Activated CD4-positive, alpha-beta T cell treated with anti-CD3 and anti-CD28 coated beads for 48 hours (primary cell): Measurements from ENCODE around the gene ATP2C2.

Experiments
- DNase-seq: peaks from one replicate; pipeline ENCODE4 v3.0.0-alpha.2; 2020

Gene ATP2C2

GRCh38 chr16:84502581-84502980 lies 134.2 kb downstream of the ATP2C2 start:
- DNase-seq: no peak

DNA sequence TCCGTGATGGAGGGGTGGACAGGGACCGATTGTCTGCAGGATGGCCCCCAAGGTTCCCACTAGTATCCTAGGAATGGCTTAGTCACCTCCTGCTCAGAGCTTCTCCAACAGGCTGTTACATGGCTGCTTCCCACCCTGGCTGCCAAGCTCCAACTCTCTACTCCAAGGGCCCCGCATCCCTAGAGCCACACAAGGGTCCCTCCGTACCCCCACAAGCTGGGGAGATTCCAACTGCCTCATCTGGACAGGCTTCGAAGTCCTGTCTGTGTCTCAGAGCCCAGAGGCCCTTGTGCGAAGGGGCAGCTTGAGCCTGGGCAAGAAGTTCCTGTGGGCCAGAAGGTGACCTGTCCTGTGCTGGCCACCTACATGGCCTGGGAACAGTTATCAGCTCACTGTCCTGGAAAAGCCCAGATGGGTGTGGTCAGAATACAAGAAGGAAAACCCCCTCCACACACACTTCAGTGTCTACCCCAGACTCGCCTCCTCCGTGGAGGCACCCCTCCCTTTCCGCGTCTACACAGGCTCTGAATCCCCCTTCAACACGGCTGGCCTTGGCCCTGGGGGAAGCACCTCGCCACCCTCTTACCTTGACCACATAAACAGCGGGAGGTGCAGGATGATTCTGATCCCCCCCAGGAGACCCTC lies 135.5 kb downstream of the ATP2C2 start:
- DNase-seq: no peak

DNA sequence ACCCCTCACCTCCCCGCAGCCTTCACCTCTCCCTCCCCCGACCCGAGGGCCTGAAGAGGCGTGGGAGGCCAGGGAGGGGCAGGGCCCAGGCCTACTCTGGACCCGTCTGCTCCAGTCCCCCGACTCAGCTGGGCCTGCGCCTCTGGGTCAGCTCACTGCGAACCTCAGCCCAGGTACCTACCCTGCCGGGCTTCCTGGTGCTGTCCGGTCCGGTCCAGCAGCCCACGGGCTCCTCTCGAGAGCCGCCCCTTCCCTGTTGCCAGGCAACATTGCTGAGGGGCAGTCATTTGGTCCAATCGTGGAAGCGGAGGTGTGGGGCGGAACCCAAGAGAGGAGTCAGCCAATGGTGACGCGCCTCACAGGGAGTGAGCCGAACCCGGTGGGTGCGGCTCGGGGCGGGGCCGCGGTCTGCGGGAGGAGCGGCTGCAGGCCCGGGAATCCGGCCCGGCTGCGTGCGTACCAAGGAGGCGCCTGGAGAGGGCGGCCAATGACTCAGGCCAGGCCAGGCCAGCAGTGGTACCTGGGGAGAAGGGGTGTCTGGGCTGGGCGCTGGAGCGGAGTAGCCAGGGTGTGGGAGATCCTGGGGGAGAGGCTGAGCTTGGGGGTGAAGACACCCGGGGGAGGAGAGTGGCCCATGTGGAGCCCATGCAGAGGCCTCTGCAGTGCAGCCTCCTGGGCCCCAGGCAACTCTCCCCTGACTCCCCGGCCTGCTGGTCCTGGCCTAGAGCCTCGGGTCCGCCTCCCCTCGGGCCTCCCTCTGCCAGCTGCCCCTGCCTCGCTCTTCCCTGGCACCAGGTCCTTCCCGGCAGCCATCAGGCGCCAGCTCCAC lies 136.3 kb downstream of the ATP2C2 start, which contains the start of gene MEAK7:
Gene MEAK7 (minus strand): TSS at position 240 of the 829 bp plus-strand sequence. CDS start 6,573 bp downstream, outside the sequence.
- DNase-seq: peak; percentile 99

DNA sequence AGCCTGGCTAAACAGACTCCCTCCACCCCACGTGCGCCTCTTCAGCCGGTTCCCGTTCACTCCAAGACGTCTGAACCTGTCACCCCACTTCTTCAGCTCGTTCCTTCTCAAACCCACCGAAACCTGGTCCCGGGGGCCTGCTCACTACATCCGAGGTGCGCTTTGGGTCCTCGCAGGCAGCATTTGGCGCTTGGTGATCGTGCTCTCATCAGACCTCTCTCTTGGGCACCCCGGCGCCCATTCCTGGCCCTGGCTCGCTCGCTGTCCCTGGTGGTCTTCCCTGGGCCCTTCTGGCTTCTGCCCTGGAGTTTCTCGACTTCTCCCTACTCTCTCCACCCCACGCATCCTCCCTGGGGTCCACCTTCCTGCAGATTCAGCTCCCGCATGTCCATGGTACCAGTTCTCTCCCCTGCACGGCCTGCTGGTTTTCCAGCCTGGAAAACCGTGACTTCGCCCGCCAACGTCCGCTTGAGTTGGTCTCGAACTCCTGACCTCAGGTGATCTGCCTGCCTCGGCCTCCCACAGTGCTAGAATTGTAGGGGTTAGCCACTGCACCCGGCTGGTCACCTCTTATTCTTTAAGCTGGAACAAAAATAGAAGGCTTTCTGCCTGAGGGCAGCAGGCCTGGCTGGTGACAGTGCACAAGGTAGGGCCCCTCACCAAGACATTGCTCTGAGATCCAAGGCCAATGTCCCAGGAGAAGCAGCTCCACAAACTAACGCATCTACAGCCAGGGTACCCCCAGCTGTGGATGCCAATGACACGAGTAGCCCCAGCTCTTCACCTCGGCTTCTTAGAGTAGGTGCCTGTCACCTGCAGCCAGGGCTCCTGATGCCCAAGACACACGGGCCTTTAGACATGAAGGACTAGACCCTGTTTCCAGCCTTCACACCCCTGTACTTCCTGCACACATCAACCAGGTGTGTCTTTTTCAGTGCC lies 137.2 kb downstream of the ATP2C2 start:
- no peak for DNase-seq

GRCh38 chr16:84507011-84507982 lies 139.0 kb downstream of the ATP2C2 start:
- DNase-seq: peak; percentile 56

GRCh38 chr16:84508502-84508901 lies 140.2 kb downstream of the ATP2C2 start:
- no peak for DNase-seq

GRCh38 chr16:84509032-84509950 lies 141.0 kb downstream of the ATP2C2 start:
- DNase-seq: no peak

GRCh38 chr16:84511180-84511800 lies 143.0 kb downstream of the ATP2C2 start:
- peak; percentile 87 for DNase-seq

GRCh38 chr16:84511831-84512230 lies 143.5 kb downstream of the ATP2C2 start:
- no peak for DNase-seq

GRCh38 chr16:84513123-84513522 lies 144.8 kb downstream of the ATP2C2 start:
- DNase-seq: no peak

- DNase-seq: no peak
These were observed 145.3 kb downstream of the ATP2C2 start for GRCh38 chr16:84513666-84514065.
